BLaER1 treated with 17β-estradiol and CSF1 and Interleukin-3, amounts not matched to agents 10 nM and 100 nM (cell line): Measurements from ENCODE around the gene CCDC106.
A peak's percentile ranks its signal among the peaks of the same experiment; 100 is the strongest.

Experiments
- H3K27ac ChIP-seq, 11 experiments: shearing (Covaris generic); formaldehyde crosslinking; 2 replicates each; pipeline ENCODE4 v1.8.1; 2022
- H3K27me3 ChIP-seq, 11 experiments: shearing (Covaris generic); formaldehyde crosslinking; 2 replicates each; pipeline ENCODE4 v1.8.1; 2022
- H3K36me3 ChIP-seq, 11 experiments: shearing (Covaris generic); formaldehyde crosslinking; 2 replicates each; pipeline ENCODE4 v1.8.1; 2022
- H3K4me1 ChIP-seq, 10 experiments: shearing (Covaris generic); formaldehyde crosslinking; 2 replicates each; pipeline ENCODE4 v1.8.1; 2022
- H3K4me2 ChIP-seq, 11 experiments: shearing (Covaris generic); formaldehyde crosslinking; 2 replicates each; pipeline ENCODE4 v1.8.1; 2022
- H3K4me3 ChIP-seq, 10 experiments: shearing (Covaris generic); formaldehyde crosslinking; 2 replicates each; pipeline ENCODE4 v1.8.1; 2022
- H3K9ac ChIP-seq, 11 experiments: shearing (Covaris generic); formaldehyde crosslinking; 2 replicates each; pipeline ENCODE4 v1.8.1; 2022
- H3K9me3 ChIP-seq, 11 experiments: shearing (Covaris generic); formaldehyde crosslinking; replicated peaks in 1 of 11; 2 replicates each; pipeline ENCODE4 v1.8.1; 2022
- H4K20me1 ChIP-seq, 11 experiments: shearing (Covaris generic); formaldehyde crosslinking; 2 replicates each; pipeline ENCODE4 v1.8.1; 2022
- Cebpa-rat ChIP-seq, 11 experiments: shearing (Covaris generic); IDR thresholded peaks; 2 replicates each; pipeline ENCODE4 v1.8.1; 2022

The CCDC106 gene

DNA sequence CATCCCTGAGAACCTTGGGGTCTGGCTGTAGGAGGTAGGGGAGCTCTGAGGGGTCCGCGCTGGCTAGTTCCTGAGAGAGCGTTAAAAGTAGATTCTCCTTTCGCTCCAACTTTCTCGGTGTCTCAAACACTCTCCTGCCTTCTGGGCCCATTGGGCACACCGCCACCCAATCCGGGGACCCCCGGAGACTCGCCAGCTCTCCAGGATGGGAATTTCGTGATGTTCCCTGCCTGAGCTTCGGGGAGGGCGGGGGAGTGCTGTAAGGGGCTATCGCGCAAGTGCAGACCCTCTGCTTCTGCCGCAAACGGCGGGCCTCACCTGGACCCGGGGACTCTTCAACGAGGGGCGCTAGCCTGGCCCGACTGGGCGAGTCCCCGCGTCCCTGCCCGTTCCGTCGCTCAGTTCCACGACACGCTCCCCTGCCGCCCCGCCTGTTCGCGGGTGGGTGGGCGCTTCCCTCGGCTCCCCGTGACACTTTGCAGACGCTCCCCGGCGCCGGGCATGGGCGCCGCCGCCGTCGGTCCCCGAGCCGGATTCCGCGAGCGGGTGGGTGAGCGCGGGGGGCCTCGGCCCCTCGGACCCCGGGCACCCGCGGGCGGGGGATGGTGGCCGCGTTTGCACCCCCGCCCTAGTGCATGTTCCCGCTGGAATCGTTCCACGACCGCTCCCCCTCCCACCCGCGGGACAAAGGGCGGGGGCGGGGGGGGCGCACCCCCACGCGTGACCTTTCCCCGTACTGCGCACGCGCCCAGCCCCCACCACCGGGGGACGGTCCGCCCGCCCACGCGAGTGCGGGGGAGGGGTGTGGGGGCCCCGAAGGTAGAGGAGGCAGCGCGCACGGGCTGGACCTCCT is at the start of gene CCDC106:
TSS of gene CCDC106 (plus strand) at position 481 of the 853 bp plus-strand sequence. CDS start 835 bp downstream, outside the sequence.
- Histone ChIP-seq H3K4me1 (peaks cover 54 to 73% (median 62%) of the 10 kb centered on the region in 10 experiments), H3K4me3 (peak within 1 kb of the TSS; percentile 74 to 79 (median 76)), H3K9me3 (no peaks in the 10 kb centered on the region), H4K20me1 (peaks cover 0 to 37% (median 23%) of the 10 kb centered on the region in 11 experiments; a peak in 16 of 22 replicates), H3K27ac (peak within 1 kb of the TSS; percentile 85 to 93 (median 91)), H3K4me2 (peak within 1 kb of the TSS; percentile 93 to 100 (median 98)), H3K36me3 (peaks cover 19 to 60% (median 43%) of the 10 kb centered on the region in 11 experiments), H3K9ac (peak within 1 kb of the TSS; percentile 86 to 95 (median 88)), H3K27me3 (no peaks in the 10 kb centered on the region)
- no peak for TF ChIP-seq Cebpa-rat (IDR thresholded peaks at IDR 0.05)

- no peak for TF ChIP-seq Cebpa-rat (IDR thresholded peaks at IDR 0.05)
Observed at GRCh38 chr19:55598719-55599467, 49.1 kb upstream of the CCDC106 start.

GRCh38 chr19:55599468-55599841 is 48.6 kb upstream of the CCDC106 start, which contains the start of gene FIZ1:
TSS of gene FIZ1 (minus strand) at chr19:55599517. CDS start at chr19:55597865, 1,652 bp downstream.
- Histone ChIP-seq H3K4me3 (peak within 1 kb of the TSS; percentile 64 to 79 (median 70)), H3K36me3 (peaks cover 36 to 54% (median 48%) of the 10 kb centered on the region in 11 experiments), H3K4me1 (peaks cover 26 to 48% (median 36%) of the 10 kb centered on the region in 10 experiments), H3K9ac (peak within 1 kb of the TSS; percentile 92 to 97 (median 94)), H3K4me2 (peak within 1 kb of the TSS; percentile 75 to 96 (median 87)), H3K27me3 (no peaks in the 10 kb centered on the region), H4K20me1 (peaks cover 0 to 8% (median 0%) of the 10 kb centered on the region in 11 experiments; a peak in 1 of 22 replicates), H3K9me3 (peaks cover 0 to 22% (median 14%) of the 10 kb centered on the region in 11 experiments; a peak in 17 of 22 replicates), H3K27ac (peak within 1 kb of the TSS; percentile 95 to 99 (median 97))
- TF ChIP-seq Cebpa-rat (IDR thresholded peaks at IDR 0.05), result no peak

More at GRCh38 chr19:55598719-55599467, 49.1 kb upstream of the CCDC106 start:
- peak overlapping the region; percentile 95 to 99 (median 97) for H3K27ac ChIP-seq
- H3K9me3 ChIP-seq, result peaks cover 0 to 22% (median 14%) of the 10 kb centered on the region in 11 experiments; a peak in 17 of 22 replicates
- peaks cover 0 to 8% (median 0%) of the 10 kb centered on the region in 11 experiments; a peak in 1 of 22 replicates for H4K20me1 ChIP-seq
- peak overlapping the region; percentile 29 to 66 (median 46); a peak in 21 of 22 replicates for H3K4me2 ChIP-seq
- peak overlapping the region; percentile 92 to 97 (median 94) for H3K9ac ChIP-seq
- peak overlapping the region; percentile 64 to 79 (median 70) for H3K4me3 ChIP-seq
- H3K27me3 ChIP-seq, result no peaks in the 10 kb centered on the region
- H3K36me3 ChIP-seq, result peaks cover 39 to 57% (median 52%) of the 10 kb centered on the region in 11 experiments
- H3K4me1 ChIP-seq, result peaks cover 20 to 42% (median 31%) of the 10 kb centered on the region in 10 experiments

GRCh38 chr19:55599842-55600661 is 48.0 kb upstream of the CCDC106 start, which contains the start of gene ZNF524:
TSS of gene ZNF524 (plus strand) at chr19:55600288. CDS start at chr19:55602113, 1,825 bp downstream.
- H3K9me3 ChIP-seq, result peaks cover 0 to 21% (median 12%) of the 10 kb centered on the region in 11 experiments; a peak in 17 of 22 replicates
- H3K4me3 ChIP-seq, result peak within 1 kb of the TSS; percentile 64 to 79 (median 70)
- TF ChIP-seq Cebpa-rat (IDR thresholded peaks at IDR 0.05), result no peak

GRCh38 chr19:55600662-55601028 is 47.4 kb upstream of the CCDC106 start:
- Histone ChIP-seq H3K9ac (peak overlapping the region; percentile 92 to 97 (median 94)), H3K36me3 (peaks cover 25 to 43% (median 37%) of the 10 kb centered on the region in 11 experiments), H3K9me3 (peaks cover 0 to 15% (median 8%) of the 10 kb centered on the region in 11 experiments; a peak in 14 of 22 replicates), H3K4me2 (peak overlapping the region; percentile 75 to 96 (median 87)), H3K4me1 (peaks cover 30 to 52% (median 38%) of the 10 kb centered on the region in 10 experiments), H3K27me3 (no peaks in the 10 kb centered on the region), H3K27ac (peak overlapping the region; percentile 95 to 99 (median 97)), H3K4me3 (peak overlapping the region; percentile 64 to 79 (median 70)), H4K20me1 (peaks cover 0 to 8% (median 0%) of the 10 kb centered on the region in 11 experiments; a peak in 1 of 22 replicates)
- TF ChIP-seq Cebpa-rat (IDR thresholded peaks at IDR 0.05), result no peak

More at GRCh38 chr19:55599842-55600661, 48.0 kb upstream of the CCDC106 start, which contains the start of gene ZNF524:
- H3K27ac ChIP-seq, result peak within 1 kb of the TSS; percentile 95 to 99 (median 97)
- H4K20me1 ChIP-seq, result peaks cover 0 to 8% (median 0%) of the 10 kb centered on the region in 11 experiments; a peak in 1 of 22 replicates
- no peaks in the 10 kb centered on the region for H3K27me3 ChIP-seq
- peak within 1 kb of the TSS; percentile 92 to 97 (median 94) for H3K9ac ChIP-seq
- H3K4me1 ChIP-seq, result peaks cover 30 to 52% (median 38%) of the 10 kb centered on the region in 10 experiments
- peak within 1 kb of the TSS; percentile 75 to 96 (median 87) for H3K4me2 ChIP-seq
- peaks cover 31 to 49% (median 43%) of the 10 kb centered on the region in 11 experiments for H3K36me3 ChIP-seq

DNA sequence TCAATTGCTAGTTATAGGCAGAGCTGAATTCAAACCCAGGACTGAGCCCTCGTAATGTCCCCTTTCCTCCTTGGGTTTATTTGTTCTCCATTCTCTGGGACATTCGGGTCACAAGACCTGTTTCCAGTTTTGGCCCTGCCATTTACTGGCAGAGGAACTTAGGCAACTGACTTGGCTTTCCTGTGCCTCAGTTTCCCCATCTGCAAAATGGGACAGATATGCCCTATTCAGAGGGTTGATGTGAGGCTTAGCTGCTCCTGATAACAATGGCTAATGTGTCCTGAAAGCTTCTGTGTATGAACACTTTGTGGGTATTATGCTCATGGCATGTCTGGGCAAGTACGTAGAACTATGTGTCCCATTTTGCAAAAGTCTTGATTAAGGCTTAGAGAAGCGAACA is 46.9 kb upstream of the CCDC106 start:
- no peaks in the 10 kb centered on the region for H3K27me3 ChIP-seq
- peak overlapping the region; percentile 92 to 97 (median 94) for H3K9ac ChIP-seq
- H3K9me3 ChIP-seq, result peaks cover 0 to 10% (median 4%) of the 10 kb centered on the region in 11 experiments; a peak in 13 of 22 replicates
- peaks cover 30 to 52% (median 40%) of the 10 kb centered on the region in 10 experiments for H3K4me1 ChIP-seq
- H4K20me1 ChIP-seq, result peaks cover 0 to 8% (median 0%) of the 10 kb centered on the region in 11 experiments; a peak in 1 of 22 replicates
- peak overlapping the region; percentile 64 to 79 (median 70) for H3K4me3 ChIP-seq
- H3K4me2 ChIP-seq, result peak overlapping the region; percentile 75 to 96 (median 87)
- no peak for TF ChIP-seq Cebpa-rat (IDR thresholded peaks at IDR 0.05)
- H3K36me3 ChIP-seq, result peaks cover 21 to 38% (median 32%) of the 10 kb centered on the region in 11 experiments
- H3K27ac ChIP-seq, result peak overlapping the region; percentile 95 to 99 (median 97); a peak in 19 of 22 replicates
